ENCODE measurements around the gene RGMA. TPM values are rescaled to one million over a fixed set of nuclear protein-coding genes. Genes with fewer than 3 reads are reported as not detected.

RGMA gene
- total RNA-seq, 1 experiment from 2014 or later: 3.3 TPM

GRCh38 chr15:93057618-93058017, 31.4 kb downstream of the RGMA start:
- no peak for DNase-seq
- Histone ChIP-seq H3K4me1 (replicated peaks; ENCODE audit: insufficient read depth) (peaks cover 18% of the 10 kb centered on the region), H3K79me2 (ENCODE audit: low read depth) (no peaks in the 10 kb centered on the region), H3K9me3 (ENCODE audit: insufficient read depth, low read depth) (no peaks in the 10 kb centered on the region), H4K20me1 (ENCODE audit: insufficient read depth) (no peaks in the 10 kb centered on the region), H3K4me2 (no peak overlapping the region), H3K27ac (no peak overlapping the region), H3K9me2 (ENCODE audit: insufficient read depth) (no peaks in the 10 kb centered on the region), H3K4me3 (no peak overlapping the region), H3K36me3 (ENCODE audit: low read depth) (no peaks in the 10 kb centered on the region), H3F3A (ENCODE audit: insufficient read depth, low read depth) (peaks cover 7% of the 10 kb centered on the region), H2AFZ (no peak overlapping the region), H3K27me3 (ENCODE audit: insufficient read depth, low read depth) (no peaks in the 10 kb centered on the region)
- ChIA-PET CTCF (no interaction called here), POLR2A (ENCODE audit: unreplicated experiment) (no interaction called here)
- no TSS peak for BruUV-seq (replicated peaks)
- intact Hi-C loops (cut with micrococcal nuclease; ENCODE audit: unreplicated experiment): no loop called here
- TF ChIP-seq CTCF (conservative IDR thresholded peaks at IDR 0.05) (no peak), EZH2 (IDR thresholded peaks at IDR 0.05; ENCODE audit: low read depth) (no peak)

GRCh38 chr15:93056836-93057235, 32.2 kb downstream of the RGMA start:
- Histone ChIP-seq H3F3A (ENCODE audit: insufficient read depth, low read depth) (peaks cover 7% of the 10 kb centered on the region), H3K79me2 (ENCODE audit: low read depth) (no peaks in the 10 kb centered on the region), H4K20me1 (ENCODE audit: insufficient read depth) (no peaks in the 10 kb centered on the region), H3K9me2 (ENCODE audit: insufficient read depth) (no peaks in the 10 kb centered on the region), H3K4me2 (no peak overlapping the region), H3K36me3 (ENCODE audit: low read depth) (no peaks in the 10 kb centered on the region), H3K27ac (no peak overlapping the region), H3K4me1 (replicated peaks; ENCODE audit: insufficient read depth) (peaks cover 11% of the 10 kb centered on the region), H3K9me3 (ENCODE audit: insufficient read depth, low read depth) (no peaks in the 10 kb centered on the region), H3K4me3 (no peak overlapping the region), H3K27me3 (ENCODE audit: insufficient read depth, low read depth) (no peaks in the 10 kb centered on the region), H2AFZ (no peak overlapping the region)
- no peak for DNase-seq
- BruUV-seq (replicated peaks): no TSS peak
- intact Hi-C loops (cut with micrococcal nuclease; ENCODE audit: unreplicated experiment): no loop called here
- ChIA-PET CTCF (no interaction called here), POLR2A (ENCODE audit: unreplicated experiment) (no interaction called here)
- TF ChIP-seq CTCF (conservative IDR thresholded peaks at IDR 0.05) (no peak), EZH2 (IDR thresholded peaks at IDR 0.05; ENCODE audit: low read depth) (no peak)

DNA sequence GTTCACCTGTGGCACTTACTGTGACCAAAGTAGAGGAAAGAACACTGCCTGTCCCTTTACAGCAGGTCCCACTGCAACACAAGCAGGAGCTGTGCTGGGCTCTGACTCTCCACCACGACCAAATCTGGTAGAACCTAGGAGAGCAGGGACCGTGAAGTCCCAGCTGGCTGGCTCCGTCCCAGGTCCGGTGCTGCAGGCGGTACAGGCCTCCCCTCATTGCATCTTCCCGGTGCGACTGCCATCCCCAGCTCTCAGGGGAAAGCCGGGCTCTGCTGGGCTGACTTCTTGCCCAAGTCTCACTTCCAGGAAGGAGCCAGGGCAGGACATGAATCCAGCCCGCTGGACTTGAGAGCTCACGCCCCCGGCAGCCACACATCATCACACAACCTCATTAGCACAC, 33.8 kb downstream of the RGMA start:
- intact Hi-C loops (cut with micrococcal nuclease; ENCODE audit: unreplicated experiment): no loop called here
- no peaks in the 10 kb centered on the region for H3K27me3 ChIP-seq (ENCODE audit: insufficient read depth, low read depth)
- ChIA-PET CTCF (no interaction called here), POLR2A (ENCODE audit: unreplicated experiment) (no interaction called here)
- TF ChIP-seq EZH2 (IDR thresholded peaks at IDR 0.05; ENCODE audit: low read depth) (no peak), CTCF (conservative IDR thresholded peaks at IDR 0.05) (no peak)
- no TSS peak for BruUV-seq (replicated peaks)
- DNase-seq: no peak
- no peaks in the 10 kb centered on the region for H3K36me3 ChIP-seq (ENCODE audit: low read depth)
- H3K4me2 ChIP-seq: no peak overlapping the region
- no peak overlapping the region for H2AFZ ChIP-seq
- H3F3A ChIP-seq (ENCODE audit: insufficient read depth, low read depth): no peaks in the 10 kb centered on the region
- H3K79me2 ChIP-seq (ENCODE audit: low read depth): no peaks in the 10 kb centered on the region
- no peaks in the 10 kb centered on the region for H3K9me3 ChIP-seq (ENCODE audit: insufficient read depth, low read depth)
- H3K4me1 ChIP-seq (replicated peaks; ENCODE audit: insufficient read depth): no peaks in the 10 kb centered on the region
- H4K20me1 ChIP-seq (ENCODE audit: insufficient read depth): no peaks in the 10 kb centered on the region
- H3K4me3 ChIP-seq: no peak overlapping the region
- H3K9me2 ChIP-seq (ENCODE audit: insufficient read depth): no peaks in the 10 kb centered on the region
- H3K27ac ChIP-seq: no peak overlapping the region

Data from PC-9 (cell line).